GM18499 (cell line): ENCODE data around the gene BLCAP.

Experiments
- ATAC-seq: cut with Tn5 transposase; IDR thresholded peaks from one replicate; pipeline ENCODE4 v1.9.1; 2021; ENCODE audit warnings: moderate number of reproducible peaks; ENCODE audit not compliant: insufficient read depth, unreplicated experiment

Gene BLCAP

DNA sequence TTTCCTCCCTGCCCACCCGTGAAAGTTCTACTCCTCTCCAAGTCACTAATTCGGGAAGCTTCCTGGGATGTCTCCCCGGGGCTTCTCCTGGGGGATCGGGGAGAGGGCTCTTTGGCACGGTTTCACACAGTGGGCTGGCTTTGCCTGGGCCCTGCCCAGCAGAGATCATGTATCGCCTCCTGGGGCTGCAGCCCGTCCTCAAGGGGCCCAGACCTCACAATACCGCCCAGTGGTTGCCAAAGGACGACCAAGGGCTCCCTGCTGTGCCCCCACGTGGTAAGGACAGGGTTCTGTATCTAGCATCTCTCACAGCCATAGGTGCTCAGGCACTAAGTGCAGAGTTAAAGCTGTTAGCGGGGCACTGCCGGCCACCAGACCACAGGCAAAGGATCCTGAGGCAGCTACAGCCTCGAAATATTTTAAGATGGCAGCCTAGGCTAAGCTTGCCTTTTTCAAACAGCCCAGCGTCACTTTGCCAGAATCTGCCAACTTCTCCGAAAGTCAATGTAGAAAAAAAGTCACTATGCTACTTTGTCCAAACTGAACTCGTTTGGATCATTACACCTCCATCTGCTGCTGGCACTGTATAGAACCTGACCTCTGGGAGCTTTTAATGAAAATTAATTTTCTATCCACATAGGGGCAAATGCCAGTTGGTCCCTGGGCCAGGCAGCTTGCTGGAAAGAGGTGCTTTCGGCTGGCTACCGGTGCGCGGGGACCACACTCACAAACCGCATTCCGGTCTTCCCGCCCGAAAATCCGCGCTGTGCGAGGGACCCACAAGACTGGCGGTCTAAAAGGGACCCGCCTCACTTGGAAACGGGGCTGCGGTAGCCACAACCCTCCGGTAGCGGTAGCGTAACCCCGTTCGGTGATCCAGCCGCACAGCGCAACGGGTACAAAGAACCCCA is 7.9 kb downstream of the BLCAP start:
- no peak for ATAC-seq

DNA sequence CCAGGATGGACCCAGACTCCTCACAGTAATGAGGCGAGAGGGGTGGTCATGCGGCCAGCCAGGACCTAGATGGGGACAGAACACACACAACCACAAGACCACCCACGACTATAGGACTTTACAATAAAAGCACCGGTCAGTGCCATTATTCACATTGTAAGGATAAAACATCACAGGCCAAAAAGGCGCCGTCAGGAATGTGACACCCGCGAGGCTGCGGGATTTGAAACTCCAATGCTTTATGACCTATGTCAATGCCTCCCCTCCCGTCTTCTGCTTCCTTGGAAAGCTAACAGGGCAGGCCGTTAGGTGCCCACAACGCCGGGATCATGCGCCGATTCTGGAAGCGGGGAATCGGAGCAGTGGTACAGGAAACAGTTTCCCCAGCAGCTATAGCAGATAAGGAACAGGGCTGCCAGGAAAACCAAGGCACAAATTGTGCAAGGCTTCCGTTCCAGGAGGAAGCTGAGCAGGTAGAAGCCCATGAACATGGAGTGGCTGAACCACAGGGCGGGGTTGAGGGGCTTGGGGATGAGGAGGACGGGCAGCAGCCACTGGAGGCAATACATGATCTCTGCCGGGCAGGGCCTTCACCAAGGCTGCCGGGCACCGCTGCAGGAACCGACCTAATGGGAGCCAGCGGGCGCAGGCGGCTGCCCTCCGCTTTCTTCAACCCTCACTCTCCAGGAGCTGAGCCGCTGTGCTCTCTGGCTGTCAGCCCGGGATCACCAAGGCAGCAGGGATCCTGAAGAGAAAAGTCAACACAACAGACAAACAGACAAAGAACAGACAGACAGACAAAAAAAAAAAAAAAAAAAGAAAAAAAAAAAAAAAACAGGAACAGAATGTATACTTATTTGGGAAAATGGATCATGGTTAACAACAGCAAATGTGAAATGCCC is 8.8 kb downstream of the BLCAP start:
- ATAC-seq: no peak

DNA sequence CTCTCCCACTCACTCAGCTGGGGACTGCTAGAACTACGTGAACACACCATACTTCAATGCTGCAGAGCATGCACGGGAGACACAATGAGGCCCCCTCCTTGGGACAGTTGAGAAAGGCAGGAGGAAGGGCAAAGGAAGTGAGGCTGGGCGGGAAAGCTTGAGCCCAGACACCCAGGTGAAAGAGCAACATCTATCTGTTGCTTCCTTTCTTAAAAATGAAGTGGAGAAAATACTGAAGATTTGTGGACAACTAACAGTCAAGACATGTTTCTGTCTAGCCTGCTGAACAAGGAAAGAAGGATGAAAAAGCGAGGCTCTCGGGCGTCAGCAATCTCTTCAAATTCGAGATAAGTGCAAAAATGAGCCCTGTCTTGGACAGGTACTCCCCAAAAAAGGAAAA is 9.6 kb downstream of the BLCAP start:
- no peak for ATAC-seq

DNA sequence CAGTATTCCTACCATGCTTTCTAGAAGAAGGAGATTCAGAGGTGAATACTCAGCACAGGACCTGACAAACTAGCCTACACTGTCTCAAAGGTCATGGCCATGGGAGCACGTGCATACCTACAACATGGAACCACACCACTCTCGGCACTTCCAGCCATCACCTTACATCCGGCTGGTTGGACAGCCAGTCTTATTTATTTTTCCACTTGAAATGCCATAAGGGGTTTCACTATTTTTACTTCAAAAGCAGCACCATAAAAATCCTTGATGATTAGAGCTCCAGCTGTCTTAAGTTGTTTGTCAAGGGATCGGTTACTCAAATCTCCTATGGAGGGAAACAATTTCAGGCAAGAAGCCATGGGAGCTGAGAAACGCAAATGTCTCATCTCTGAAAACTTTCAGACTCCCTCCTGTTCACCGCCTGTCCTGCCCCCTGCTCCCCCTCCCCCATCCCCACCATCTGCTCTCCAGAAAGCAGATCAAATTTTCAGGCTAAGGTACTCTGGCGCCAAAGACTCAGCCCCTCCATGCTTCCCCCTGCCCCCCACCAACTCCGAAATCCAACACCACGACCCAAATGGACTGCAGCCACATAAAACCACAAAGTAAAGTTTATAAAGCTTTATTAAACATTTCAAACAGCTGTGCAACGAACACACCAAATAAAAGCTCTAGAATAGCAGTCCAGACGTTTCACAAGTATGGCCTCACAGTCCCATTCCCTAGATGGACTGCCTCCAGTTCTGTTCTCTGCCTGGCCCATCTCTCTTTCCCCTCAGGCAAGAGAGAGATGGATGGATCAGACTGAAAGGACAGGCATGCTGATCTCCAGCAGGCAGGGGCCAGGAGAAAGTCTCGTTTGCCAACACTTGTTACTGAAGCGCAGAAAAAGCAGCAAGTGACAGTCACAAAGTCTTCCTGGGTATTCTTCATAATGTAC is 10.6 kb downstream of the BLCAP start:
- ATAC-seq: no peak

DNA sequence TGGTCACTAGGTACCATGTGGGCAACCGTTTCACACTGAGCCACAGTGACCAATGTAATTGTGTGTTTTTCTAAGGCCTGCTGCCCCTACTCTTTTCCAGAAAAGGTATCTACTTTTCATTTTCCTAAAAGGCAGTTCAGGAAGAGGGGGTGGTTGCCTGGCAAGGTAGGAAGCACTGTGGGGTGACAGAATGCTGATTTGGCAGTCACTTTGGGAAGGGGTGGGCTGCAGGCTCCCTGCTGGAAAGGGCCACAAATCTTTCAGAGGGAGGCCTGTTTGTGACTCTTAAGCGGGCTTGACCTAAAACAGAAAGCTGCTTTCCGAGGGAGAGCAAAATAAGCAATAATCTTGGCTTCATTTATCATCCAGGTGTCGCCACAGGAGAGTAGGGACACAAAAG is 11.8 kb downstream of the BLCAP start:
- no peak for ATAC-seq

DNA sequence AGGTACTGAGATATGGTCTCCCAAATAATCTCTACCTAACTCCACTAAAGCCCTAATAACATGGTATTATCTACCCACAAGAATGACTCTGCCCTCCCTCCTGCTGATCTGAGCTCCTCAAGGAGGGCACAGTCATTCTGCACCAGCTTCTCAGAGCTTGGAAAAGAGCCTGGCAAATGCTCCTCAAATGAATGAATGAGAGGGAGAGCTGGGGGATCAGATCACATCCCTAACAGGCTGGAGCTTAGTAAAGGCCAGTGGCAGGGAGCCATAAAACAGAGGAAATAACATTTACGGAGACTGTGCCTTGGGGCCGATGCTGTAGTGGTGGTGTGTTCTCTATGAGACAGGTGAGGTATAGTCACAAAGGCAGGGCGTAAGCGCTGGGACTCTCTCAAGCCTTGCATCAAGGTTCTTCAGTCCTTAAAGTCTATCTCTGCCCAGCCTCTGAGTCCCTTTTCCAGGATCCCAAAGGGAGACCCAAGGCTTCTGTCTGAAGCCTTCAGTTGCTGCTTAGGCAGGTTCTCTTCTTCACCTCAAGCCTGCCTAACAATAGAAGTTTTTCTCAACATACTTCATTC is 13.8 kb downstream of the BLCAP start:
- no peak for ATAC-seq

DNA sequence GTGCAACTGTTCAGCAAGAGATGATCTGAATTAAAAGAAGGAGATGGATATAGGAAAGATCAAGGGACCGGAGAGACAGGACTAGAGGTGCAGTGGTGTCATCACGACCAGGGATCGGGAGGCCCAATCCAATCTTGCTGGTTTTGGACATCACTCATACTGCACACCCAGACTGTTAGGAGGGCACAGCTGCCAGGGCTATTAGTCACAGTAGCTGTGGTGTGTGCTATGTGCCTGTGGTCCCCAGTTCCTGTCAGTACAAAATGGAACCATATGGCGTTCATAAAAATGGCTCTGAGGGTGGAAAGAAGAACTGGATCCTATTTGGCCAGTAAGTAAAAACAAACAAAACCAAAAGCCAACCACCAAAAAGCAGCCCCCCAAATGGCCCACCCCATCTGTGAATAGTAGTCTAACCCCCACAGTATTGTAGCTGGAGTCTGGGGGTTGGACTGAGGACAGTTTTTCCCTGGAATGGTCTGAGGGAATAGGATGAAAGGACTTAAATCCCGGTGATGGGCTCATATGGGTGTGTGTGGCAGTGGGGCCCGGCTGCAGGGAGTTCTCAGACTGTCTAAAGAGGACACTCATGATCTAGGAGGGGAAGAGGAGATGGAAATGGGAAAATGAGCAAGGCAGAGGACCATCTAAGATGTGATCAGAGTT is 15.9 kb downstream of the BLCAP start:
- no peak for ATAC-seq

DNA sequence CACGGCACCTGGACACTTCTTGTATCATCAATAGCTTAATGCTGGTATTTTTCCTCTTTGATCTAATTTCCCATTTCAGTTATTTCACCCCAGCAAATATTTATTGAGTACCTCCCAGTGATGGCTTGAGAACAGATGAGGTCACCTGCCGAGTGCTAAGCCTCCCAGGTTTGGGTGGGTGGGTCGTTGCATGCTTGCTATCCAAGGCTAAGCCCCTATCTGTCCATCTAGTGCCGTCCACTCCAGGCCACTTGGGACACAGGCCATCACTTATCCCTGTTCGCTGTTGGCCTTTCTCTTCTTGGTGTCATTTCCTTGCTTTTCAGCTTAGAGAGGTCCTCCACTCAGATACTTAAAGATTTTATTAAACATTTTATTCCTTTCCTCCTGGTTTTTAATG is 17.4 kb downstream of the BLCAP start:
- ATAC-seq: no peak

DNA sequence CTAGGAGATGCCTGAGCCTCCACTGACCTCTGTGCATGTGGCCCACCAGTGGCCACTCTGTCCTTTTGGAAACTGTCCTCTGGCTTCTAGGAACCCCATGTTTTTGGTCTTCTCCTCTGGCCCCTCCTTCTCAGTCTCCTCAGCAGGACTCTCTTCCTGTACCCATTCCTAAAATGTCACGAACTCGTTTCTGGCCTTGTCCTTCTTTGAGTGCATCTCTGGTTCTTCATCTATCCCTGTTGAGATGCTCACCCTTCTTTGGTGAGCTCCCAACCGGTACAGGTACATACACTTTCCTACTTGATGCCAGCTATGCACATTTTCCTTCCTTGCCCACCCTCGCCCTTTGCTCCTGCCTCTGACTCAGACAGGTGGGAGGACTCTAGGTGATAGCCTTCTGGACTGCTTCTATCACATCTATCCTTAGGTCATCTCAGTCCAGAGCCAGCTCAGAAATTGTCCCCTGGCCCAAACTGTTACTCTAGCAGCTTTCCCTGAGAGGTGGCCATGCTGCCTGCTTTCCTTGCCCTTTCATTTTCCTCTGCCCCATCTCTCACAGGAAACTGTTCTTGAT is 21.4 kb downstream of the BLCAP start:
- no peak for ATAC-seq

DNA sequence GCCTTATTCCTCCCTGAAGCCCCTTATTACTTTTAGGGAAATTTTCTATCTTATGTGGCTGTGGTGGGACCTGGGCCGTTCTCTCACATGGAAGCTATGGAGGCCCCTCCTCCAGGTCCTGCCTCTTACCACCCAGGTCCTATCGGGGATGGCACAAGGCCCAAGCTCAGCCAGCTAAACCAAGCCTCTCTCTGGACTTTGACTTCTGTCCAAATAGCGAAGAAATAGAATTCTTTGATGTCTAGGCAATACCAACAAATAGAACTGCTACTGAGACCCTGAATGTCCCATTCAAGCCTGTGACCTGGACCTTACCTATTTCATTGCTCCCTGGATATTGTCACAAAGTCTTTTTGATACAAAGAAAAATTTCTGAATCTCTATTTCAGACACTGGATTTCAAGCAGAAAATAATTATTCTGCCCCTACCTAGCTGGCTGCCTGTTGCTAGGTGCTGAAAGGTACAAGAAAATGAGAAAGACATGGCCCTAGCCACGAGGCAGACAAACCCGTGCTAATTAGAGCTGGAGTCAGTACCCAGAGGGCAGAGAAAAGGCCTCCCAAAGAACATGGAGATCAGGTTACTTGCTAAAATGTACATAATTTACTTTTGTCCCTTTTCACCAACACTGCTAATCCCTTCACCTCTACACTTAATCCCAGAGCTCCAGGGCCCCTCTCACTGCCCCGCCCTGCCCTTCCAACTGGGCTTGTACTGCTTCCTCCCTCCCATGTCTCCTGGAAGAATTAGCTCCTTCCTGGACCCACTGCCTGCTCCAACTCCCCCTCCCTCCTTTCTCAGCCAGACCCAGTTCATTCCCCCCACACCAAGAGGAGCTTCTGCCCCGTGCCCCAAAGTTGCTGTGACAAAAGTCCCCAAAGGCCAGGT is 22.2 kb downstream of the BLCAP start:
- no peak for ATAC-seq

DNA sequence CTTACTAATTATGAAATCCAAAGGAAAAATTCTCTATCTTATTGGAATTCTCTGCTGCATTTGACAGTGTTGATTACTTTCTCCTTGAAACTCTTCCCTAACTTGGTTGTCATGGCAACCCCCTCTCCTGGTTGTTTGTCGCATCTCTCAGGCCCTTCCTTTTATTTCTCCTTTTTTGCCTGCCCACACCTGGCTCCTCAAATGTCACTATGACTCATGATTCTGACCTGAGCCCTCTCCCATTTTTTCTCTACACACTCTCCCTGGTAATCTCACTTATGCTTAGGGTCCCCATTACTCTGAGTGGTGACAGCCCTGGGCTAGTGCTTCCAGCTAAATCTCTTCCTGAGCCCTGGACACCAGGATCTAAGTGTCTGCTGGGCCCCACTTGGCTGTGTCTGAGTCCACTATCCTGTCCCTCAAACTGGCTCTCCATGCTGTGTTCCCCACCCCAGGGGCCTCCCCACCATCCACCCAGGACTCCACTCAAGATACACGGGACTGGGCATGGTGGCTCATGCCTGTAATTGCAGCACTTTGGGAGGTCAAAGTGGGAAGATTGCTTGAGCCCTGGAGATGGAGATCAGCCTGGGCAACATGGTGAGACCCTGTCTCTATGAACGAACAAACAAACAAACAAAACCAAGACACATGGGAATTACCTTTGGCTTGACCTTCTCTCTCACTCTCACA is 23.1 kb downstream of the BLCAP start:
- no peak for ATAC-seq

DNA sequence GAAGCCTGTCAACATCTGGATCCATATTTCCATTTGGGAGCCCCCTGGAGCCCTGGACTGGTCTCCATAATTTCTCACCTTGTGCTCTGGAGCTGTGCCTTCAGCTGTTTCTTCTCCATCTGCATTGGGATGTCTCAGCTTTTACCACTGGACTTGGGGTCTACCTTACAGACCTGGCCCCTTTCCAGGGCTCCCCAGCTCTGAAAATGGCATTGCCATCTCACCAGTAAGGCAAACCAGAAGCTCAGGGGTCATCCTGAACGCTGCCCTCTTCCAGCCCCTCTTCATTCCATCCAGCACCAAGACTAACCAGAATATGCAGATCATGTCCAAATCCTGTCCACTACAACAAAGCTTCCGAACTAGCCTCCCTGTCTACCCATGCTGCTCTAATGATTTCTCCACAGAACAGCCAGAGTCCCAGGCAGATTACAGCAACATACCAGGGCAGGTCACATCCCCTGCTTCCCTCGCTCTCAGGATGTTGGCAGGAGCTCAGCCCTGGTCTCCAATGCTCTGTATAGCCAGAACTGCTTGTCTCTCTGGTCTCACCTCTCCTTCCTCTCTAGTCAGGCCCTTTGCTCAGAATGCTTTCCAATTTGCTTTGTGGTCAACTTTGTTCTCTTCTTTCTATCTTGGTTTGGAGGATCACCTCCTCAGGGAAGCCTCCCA is 24.3 kb downstream of the BLCAP start:
- ATAC-seq: no peak

DNA sequence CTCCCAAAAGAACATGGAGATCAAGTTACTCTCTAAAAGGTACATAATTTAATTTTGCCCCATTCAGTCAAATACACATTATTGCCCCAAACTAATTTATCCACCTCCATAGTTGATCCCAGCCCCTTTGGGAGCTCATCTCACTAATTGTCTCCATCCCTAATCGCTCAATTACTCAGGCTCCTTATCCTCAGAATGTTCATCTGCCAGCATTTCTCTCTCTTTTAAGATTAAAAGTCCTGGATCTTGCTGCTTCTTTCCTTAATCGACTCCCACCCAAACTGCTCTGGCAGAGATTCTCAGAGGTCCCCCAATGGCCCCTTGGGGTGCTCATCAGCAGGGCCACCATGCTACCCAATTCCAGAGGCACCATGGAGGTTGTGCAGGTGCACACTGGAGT is 25.0 kb downstream of the BLCAP start:
- no peak for ATAC-seq

DNA sequence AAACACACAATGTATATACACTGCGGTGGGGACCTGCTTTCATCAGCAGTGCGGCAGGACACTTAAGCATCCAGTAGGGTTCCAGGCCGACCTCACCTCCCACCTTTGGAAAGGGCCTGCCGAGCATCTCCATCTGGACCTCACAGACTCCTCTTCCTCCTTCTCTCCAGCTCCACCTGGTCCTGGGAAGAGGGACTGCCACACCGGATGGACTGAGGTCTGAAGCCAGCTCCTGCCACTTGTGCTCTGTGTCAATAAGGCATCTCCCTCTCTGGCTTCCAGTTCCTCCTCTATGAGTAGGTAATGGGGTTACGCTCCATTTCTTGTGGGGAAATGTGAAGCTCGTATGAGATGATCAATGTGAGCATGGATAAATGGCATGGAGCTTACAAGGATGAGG is 25.7 kb downstream of the BLCAP start:
- ATAC-seq: no peak

DNA sequence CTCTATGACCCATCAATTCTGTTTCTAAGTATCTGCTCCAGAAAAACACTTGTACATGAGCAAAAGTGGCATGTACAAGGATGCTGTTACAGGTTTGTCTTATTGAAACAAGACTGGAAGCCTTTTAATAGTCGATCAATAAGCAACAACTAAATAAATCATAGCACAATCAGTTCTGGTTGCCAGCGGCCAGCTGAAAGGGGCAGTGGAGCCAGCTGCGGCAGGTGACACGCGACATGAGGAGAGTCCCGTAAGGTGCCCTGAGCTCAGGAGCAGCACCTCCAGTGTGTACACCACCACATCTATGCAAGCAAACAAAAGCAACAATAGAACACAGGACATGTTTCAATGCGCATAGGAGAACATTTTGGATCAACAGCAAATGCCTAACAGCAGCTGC is 27.4 kb downstream of the BLCAP start:
- no peak for ATAC-seq

DNA sequence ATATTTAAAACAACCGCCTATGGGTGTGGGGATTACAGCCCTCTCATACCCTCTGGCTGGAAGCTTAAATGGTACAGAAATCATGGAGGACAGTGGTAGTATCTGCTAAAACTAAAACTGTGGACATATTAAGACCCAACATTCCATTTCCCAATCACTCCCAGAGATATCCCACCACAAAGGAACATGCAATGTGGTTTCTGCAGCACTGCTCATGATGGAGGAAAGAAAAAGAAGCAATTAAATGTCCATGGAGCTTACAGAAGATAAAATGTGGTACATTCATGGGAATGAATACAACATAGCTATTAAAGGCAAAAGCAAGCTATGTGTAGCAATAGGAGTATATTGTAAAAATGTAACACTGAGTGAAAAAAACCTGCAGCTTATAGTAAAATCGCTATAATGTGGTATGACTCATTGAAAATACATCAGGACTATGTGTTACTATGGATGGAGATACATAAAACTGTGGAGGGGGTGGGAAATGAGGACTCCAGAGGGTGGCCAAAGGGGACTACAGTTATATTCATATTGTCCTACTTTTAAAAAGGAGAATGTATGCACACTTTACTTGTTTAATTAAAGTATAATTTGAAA is 29.5 kb downstream of the BLCAP start:
- ATAC-seq: no peak

DNA sequence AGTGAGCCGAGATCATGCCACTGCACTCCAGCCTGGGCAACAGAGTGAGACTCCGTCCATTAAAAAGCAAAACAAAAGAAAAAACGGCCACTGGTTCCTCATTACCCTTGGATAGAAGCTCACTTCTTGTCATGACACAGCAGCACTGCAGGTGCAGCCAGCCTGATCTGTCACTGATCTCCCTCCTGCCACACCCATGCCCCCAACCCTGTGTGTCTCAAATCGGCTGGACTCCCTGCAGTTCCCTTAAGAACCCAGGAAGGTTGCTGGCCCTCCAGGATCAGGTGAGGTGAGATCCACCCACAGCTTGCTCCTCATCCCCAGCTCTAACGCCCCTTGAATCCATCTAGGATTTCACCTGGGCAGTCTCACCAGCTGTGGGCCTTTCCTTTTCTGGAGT is 32.9 kb downstream of the BLCAP start:
- ATAC-seq: no peak
